Stomach (tissue), 9 donors: Measurements from ENCODE around the gene ZNF185. TPM values are rescaled to one million over a fixed set of nuclear protein-coding genes. Genes with fewer than 3 reads are reported as not detected.

Source experiments
- DNase-seq, 2 donors: peaks; one replicate each; pipeline versions ENCODE4 v3.0.0 to v3.0.0-alpha.2; 2013 to 2019
- H3K27ac ChIP-seq, 5 donors: fragments of 200-600 bp in 4 of 5; sonication (generic) in 4 of 5; one replicate each; pipeline ENCODE4 v1.5.1; 2013 to 2019; ENCODE audit warnings: mild to moderate bottlenecking in 1 of 5, moderate library complexity in 1 of 5
- H3K27me3 ChIP-seq, 3 donors: fragments of 200-600 bp; sonication (generic); one replicate each; pipeline ENCODE4 v1.5.1; 2017 to 2019; ENCODE audit warnings: mixed run types in 1 of 3
- H3K36me3 ChIP-seq, 4 donors: fragments of 200-600 bp; sonication (generic); 1 replicate in 3 of 4; 2 replicates in 1 of 4; pipeline ENCODE4 v1.5.1; 2016 to 2019
- H3K4me1 ChIP-seq, 4 donors: fragments of 200-600 bp; sonication (generic); one replicate each; pipeline ENCODE4 v1.5.1; 2016 to 2019
- H3K4me3 ChIP-seq, 4 donors: fragments of 200-600 bp; sonication (generic) in 3 of 4; one replicate each; pipeline ENCODE4 v1.5.1; 2016 to 2019; ENCODE audit warnings: mild to moderate bottlenecking in 1 of 4
- H3K9me3 ChIP-seq, 4 donors: fragments of 200-600 bp; sonication (generic); one replicate each; pipeline ENCODE4 v1.5.1; 2016 to 2019
- CTCF ChIP-seq, 7 experiments: fragments of 450-650 bp in 4 of 7; fragments of 200-600 bp in 3 of 7; sonication (generic) in 3 of 7; IDR thresholded peaks; one replicate each; pipeline ENCODE4 v1.5.1; 2016 to 2019; ENCODE audit warnings: antibody characterized with exemption in 7 of 7, control low read depth in 2 of 7, mild to moderate bottlenecking in 1 of 7
- EP300 ChIP-seq: sonication (generic); formaldehyde crosslinking; IDR thresholded peaks from one replicate; pipeline ENCODE4 v1.6.1; 2017; ENCODE audit warnings: antibody characterized with exemption
- POLR2A ChIP-seq, 4 donors: fragments of 450-650 bp; IDR thresholded peaks; one replicate each; pipeline ENCODE4 v1.6.1; 2016; ENCODE audit warnings: antibody characterized with exemption in 4 of 4, control low read depth in 2 of 4, mild to moderate bottlenecking in 1 of 4, moderate library complexity in 1 of 4
- POLR2AphosphoS5 ChIP-seq, 3 donors: sonication (generic); formaldehyde crosslinking; IDR thresholded peaks; one replicate each; pipeline ENCODE4 v1.6.1; 2016; ENCODE audit warnings: antibody characterized with exemption in 3 of 3
- WGBS, 5 donors: extraction: QIAGEN DNeasy Blood & Tissue Kit in 3 of 5; methylation state at CpG; one replicate each; pipeline versions ENCODE4 v1.1.5 to v1.1.7; 2013 to 2018; 5-methylcytosine and 5-hydroxymethylcytosine counted together
- intact Hi-C: fragments of 100-400 bp; cut with DNase I; formaldehyde crosslinking; loops from one replicate; pipeline ENCODE4 v1.15.1; 2023; ENCODE audit warnings: low total_unique reads
- polyA plus RNA-seq, 3 donors: library from polyadenylated mRNA; stranded (reverse); fragments of 200-250 nt; gene quantifications; one replicate each; pipeline ENCODE4 v1.2.3, GENCODE V29; 2013
- total RNA-seq, 5 donors: library from RNA; depleted of rRNA; stranded (reverse); fragments of >200 nt; gene quantifications; one replicate each; pipeline versions ENCODE4 v1.1.0 to v1.2.3, GENCODE V29; 2014 to 2016
- donor health status: healthy with polysubstance abuse.
- donor health status: Bipolar disorder and iron deficiency.
- donor health status: healthy.

The ZNF185 gene
- total and polyA plus RNA-seq, 8 donors: 1.2 to 48.2 (median 4.5) TPM

GRCh38 chrX:152861826-152862225 is 36.0 kb upstream of the ZNF185 start:
- no peak for DNase-seq
- Histone ChIP-seq H3K4me1 (no peaks in the 10 kb centered on the region), H3K36me3 (peaks cover 10 to 73% (median 62%) of the 10 kb centered on the region in 4 donors), H3K4me3 (no peak overlapping the region), H3K27me3 (no peaks in the 10 kb centered on the region), H3K9me3 (peaks cover 0 to 6% (median 0%) of the 10 kb centered on the region in 4 donors), H3K27ac (no peak overlapping the region)
- WGBS, 5 donors: 66 to 89% (median 83%) methylated on average over 6 of the region's 6 CpGs
- intact Hi-C loops: no loop called here
- TF ChIP-seq CTCF (IDR thresholded peaks at IDR 0.05) (no peak), EP300 (no peak), POLR2A (IDR thresholded peaks at IDR 0.05) (no peak), POLR2AphosphoS5 (IDR thresholded peaks at IDR 0.05) (no peak)

DNA sequence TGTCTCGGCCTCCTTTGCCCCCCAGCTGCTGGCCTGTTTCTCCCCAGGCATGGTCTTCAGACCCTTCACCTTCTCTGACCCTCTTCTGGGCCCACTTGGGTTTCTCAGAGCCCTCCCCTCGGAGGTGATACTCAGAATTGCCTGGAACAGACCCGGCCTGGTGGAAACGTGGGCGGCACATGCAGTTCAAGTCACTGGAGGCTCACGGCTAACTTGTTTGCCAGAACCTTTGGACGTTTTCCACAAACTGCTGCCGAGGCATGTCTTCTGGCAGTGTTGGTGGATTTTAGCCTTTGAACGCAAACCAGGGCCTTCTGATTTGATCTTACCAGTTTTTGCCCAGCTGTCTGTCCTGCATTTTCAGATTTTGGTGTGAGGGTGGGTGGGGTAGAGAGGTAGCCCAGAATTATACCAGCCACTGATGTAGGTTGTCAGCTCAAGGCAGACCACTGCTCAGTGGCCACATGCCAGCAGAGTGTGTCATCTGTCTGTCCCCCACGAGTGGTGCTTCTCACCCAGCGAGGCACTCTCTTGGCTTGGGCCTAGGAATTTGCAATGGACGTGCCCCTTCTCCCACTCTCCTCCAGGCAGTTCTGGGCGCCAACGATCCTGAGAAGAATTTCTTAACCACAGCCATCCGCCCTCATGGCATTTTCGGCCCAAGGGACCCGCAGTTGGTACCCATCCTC is 32.5 kb upstream of the ZNF185 start:
- peaks cover 0 to 6% (median 0%) of the 10 kb centered on the region in 4 donors for H3K9me3 ChIP-seq
- DNase-seq: no peak
- H3K4me3 ChIP-seq: no peak overlapping the region
- intact Hi-C loops: no loop called here
- H3K27me3 ChIP-seq: no peaks in the 10 kb centered on the region
- TF ChIP-seq POLR2A (IDR thresholded peaks at IDR 0.05) (no peak), POLR2AphosphoS5 (IDR thresholded peaks at IDR 0.05) (no peak), EP300 (no peak), CTCF (IDR thresholded peaks at IDR 0.05) (no peak)
- WGBS, 5 donors: 81 to 93% (median 86%) methylated on average over 12 to 17 of the region's 17 CpGs
- H3K4me1 ChIP-seq: no peaks in the 10 kb centered on the region
- no peak overlapping the region for H3K27ac ChIP-seq
- peaks cover 10 to 87% (median 79%) of the 10 kb centered on the region in 4 donors for H3K36me3 ChIP-seq

GRCh38 chrX:152866386-152866785 is 31.5 kb upstream of the ZNF185 start:
- Histone ChIP-seq H3K36me3 (peaks cover 10 to 88% (median 82%) of the 10 kb centered on the region in 4 donors), H3K4me1 (no peaks in the 10 kb centered on the region), H3K27me3 (no peaks in the 10 kb centered on the region), H3K4me3 (no peak overlapping the region), H3K9me3 (peaks cover 0 to 6% (median 0%) of the 10 kb centered on the region in 4 donors), H3K27ac (no peak overlapping the region)
- WGBS, 5 donors: 72 to 92% (median 80%) methylated on average over 5 of the region's 5 CpGs
- intact Hi-C loops: no loop called here
- DNase-seq: no peak
- TF ChIP-seq POLR2A (IDR thresholded peaks at IDR 0.05) (no peak), POLR2AphosphoS5 (IDR thresholded peaks at IDR 0.05) (no peak), CTCF (IDR thresholded peaks at IDR 0.05) (no peak), EP300 (no peak)

- intact Hi-C loops: no loop called here
- Histone ChIP-seq H3K9me3 (peaks cover 0 to 6% (median 0%) of the 10 kb centered on the region in 4 donors), H3K27ac (no peak overlapping the region), H3K4me3 (no peak overlapping the region), H3K36me3 (peaks cover 9 to 61% (median 57%) of the 10 kb centered on the region in 4 donors), H3K4me1 (no peaks in the 10 kb centered on the region), H3K27me3 (no peaks in the 10 kb centered on the region)
- no peak for DNase-seq
- TF ChIP-seq CTCF (IDR thresholded peaks at IDR 0.05) (no peak), POLR2A (IDR thresholded peaks at IDR 0.05) (no peak), POLR2AphosphoS5 (IDR thresholded peaks at IDR 0.05) (no peak), EP300 (no peak)
- 71 to 93% (median 88%) methylated on average over 6 to 7 of the region's 7 CpGs for WGBS, 5 donors
Observed at GRCh38 chrX:152869972-152870371, 27.9 kb upstream of the ZNF185 start.
